NCI-H2196 (cell line): Measurements from ENCODE around the gene ZFYVE16.
"Not testable (repeated sequence)": the region's sequence is repeated elsewhere in the genome, so short reads cannot be mapped to it uniquely, and the experiment has no call there.

Source experiments
- DNase-seq: peaks from one replicate; lab custom pipeline; 2025; ENCODE audit not compliant: unreplicated experiment; lab: John Stamatoyannopoulos, UW

Gene ZFYVE16

GRCh38 chr5:80409367-80409966 lies 1.6 kb downstream of the ZFYVE16 start:
- no peak for DNase-seq

- DNase-seq = no peak
These were observed 3.8 kb downstream of the ZFYVE16 start for GRCh38 chr5:80411589-80412219.

GRCh38 chr5:80414113-80414512 lies 6.2 kb downstream of the ZFYVE16 start:
- DNase-seq = no peak

GRCh38 chr5:80417973-80418372 lies 10.1 kb downstream of the ZFYVE16 start:
- no peak for DNase-seq

GRCh38 chr5:80424365-80424764 lies 16.5 kb downstream of the ZFYVE16 start:
- not testable (repeated sequence) for DNase-seq

- no peak for DNase-seq
These were observed 27.6 kb downstream of the ZFYVE16 start for GRCh38 chr5:80435476-80435875.

GRCh38 chr5:80437326-80437725 lies 29.5 kb downstream of the ZFYVE16 start:
- no peak for DNase-seq

GRCh38 chr5:80438739-80439138 lies 30.9 kb downstream of the ZFYVE16 start:
- DNase-seq = no peak

GRCh38 chr5:80439213-80439612 lies 31.3 kb downstream of the ZFYVE16 start:
- no peak for DNase-seq

GRCh38 chr5:80442742-80443141 lies 34.9 kb downstream of the ZFYVE16 start:
- DNase-seq = no peak

GRCh38 chr5:80453366-80453765 lies 45.5 kb downstream of the ZFYVE16 start:
- DNase-seq = no peak

- no peak for DNase-seq
These were observed 55.4 kb downstream of the ZFYVE16 start for GRCh38 chr5:80463269-80463668.

- no peak for DNase-seq
These were observed 59.0 kb downstream of the ZFYVE16 start for GRCh38 chr5:80466669-80467485.

GRCh38 chr5:80468131-80468530 lies 60.3 kb downstream of the ZFYVE16 start:
- DNase-seq = no peak

- DNase-seq = not testable (repeated sequence)
These were observed 62.8 kb downstream of the ZFYVE16 start for GRCh38 chr5:80470631-80471030.

- no peak for DNase-seq
These were observed 67.1 kb downstream of the ZFYVE16 start for GRCh38 chr5:80474929-80475328.

GRCh38 chr5:80479713-80480112 lies 71.8 kb downstream of the ZFYVE16 start:
- DNase-seq = no peak

- no peak for DNase-seq
These were observed 72.5 kb downstream of the ZFYVE16 start for GRCh38 chr5:80480354-80480753.

GRCh38 chr5:80481019-80481893 lies 73.4 kb downstream of the ZFYVE16 start:
- DNase-seq = no peak

- DNase-seq = no peak
These were observed 74.7 kb downstream of the ZFYVE16 start for GRCh38 chr5:80482578-80482977.

- DNase-seq = no peak
These were observed 75.9 kb downstream of the ZFYVE16 start for GRCh38 chr5:80483636-80484232.
